ENCODE data around the gene MAPRE2.

Gene MAPRE2

GRCh38 chr18:35186291-35187034, 145.2 kb downstream of the MAPRE2 start:
- Histone ChIP-seq H3K4me3 (ENCODE audit: low read depth, low read length) (no peak overlapping the region), H3K27me3 (no peaks in the 10 kb centered on the region), H3K36me3 (no peaks in the 10 kb centered on the region), H3K4me1 (no peaks in the 10 kb centered on the region), H3K9me3 (no peaks in the 10 kb centered on the region)
- DNase-seq, result no peak
- TF ChIP-seq, protein P1, sequence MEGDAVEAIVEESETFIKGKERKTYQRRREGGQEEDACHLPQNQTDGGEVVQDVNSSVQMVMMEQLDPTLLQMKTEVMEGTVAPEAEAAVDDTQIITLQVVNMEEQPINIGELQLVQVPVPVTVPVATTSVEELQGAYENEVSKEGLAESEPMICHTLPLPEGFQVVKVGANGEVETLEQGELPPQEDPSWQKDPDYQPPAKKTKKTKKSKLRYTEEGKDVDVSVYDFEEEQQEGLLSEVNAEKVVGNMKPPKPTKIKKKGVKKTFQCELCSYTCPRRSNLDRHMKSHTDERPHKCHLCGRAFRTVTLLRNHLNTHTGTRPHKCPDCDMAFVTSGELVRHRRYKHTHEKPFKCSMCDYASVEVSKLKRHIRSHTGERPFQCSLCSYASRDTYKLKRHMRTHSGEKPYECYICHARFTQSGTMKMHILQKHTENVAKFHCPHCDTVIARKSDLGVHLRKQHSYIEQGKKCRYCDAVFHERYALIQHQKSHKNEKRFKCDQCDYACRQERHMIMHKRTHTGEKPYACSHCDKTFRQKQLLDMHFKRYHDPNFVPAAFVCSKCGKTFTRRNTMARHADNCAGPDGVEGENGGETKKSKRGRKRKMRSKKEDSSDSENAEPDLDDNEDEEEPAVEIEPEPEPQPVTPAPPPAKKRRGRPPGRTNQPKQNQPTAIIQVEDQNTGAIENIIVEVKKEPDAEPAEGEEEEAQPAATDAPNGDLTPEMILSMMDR (IDR thresholded peaks at IDR 0.05; ENCODE audit: low read depth, low read length), result no peak

DNA sequence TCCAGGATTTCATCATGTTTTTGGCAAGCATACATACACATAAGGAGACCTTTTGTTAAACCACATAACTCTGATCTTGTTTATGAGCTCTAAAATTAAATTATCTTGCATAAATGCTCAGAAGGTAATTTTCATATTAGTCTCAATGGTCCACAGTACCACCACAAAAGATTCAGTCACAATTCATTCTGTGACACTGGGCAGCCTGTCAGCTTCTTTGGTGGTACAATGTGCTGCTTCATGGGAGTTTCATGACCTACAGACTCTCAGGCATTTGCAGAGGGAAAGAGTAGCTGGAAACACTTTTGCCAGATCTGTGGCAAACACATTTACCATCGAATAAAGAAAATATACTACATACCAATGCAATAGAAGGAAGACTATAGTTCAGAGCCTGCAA, 148.3 kb downstream of the MAPRE2 start:
- H3K27me3 ChIP-seq, result no peaks in the 10 kb centered on the region
- TF ChIP-seq, protein P1 (IDR thresholded peaks at IDR 0.05; ENCODE audit: low read depth, low read length), result no peak
- no peaks in the 10 kb centered on the region for H3K4me1 ChIP-seq
- H3K4me3 ChIP-seq (ENCODE audit: low read depth, low read length), result no peak overlapping the region
- H3K9me3 ChIP-seq, result no peaks in the 10 kb centered on the region
- H3K36me3 ChIP-seq, result no peaks in the 10 kb centered on the region
- no peak for DNase-seq

- no peak overlapping the region for H3K4me3 ChIP-seq (ENCODE audit: low read depth, low read length)
- no peaks in the 10 kb centered on the region for H3K4me1 ChIP-seq
- H3K27me3 ChIP-seq, result no peaks in the 10 kb centered on the region
- TF ChIP-seq, protein P1 (IDR thresholded peaks at IDR 0.05; ENCODE audit: low read depth, low read length), result no peak
- no peaks in the 10 kb centered on the region for H3K36me3 ChIP-seq
- no peaks in the 10 kb centered on the region for H3K9me3 ChIP-seq
- DNase-seq, result no peak
Observed at GRCh38 chr18:35190948-35191697, 149.9 kb downstream of the MAPRE2 start.

DNA sequence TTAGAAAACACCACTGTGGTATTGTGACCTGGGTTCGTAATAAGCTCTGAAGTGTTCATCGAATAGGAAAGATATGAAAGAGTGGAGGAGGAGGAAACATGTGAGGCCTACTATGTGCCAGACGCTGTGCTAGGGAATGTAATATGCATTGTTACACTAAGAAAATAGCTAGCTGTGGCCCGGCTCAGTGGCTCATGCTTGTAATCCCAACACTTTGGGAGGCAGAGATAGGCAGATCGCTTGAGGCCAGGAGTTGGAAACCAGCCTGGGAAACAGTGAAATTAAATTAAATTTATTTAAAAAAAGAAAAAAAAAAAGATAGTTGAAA, 150.4 kb downstream of the MAPRE2 start:
- TF ChIP-seq, protein P1 (IDR thresholded peaks at IDR 0.05; ENCODE audit: low read depth, low read length), result no peak

GRCh38 chr18:35192415-35192814, 151.2 kb downstream of the MAPRE2 start:
- TF ChIP-seq, protein P1 (IDR thresholded peaks at IDR 0.05; ENCODE audit: low read depth, low read length), result no peak
- no peak for DNase-seq
- Histone ChIP-seq H3K9me3 (no peaks in the 10 kb centered on the region), H3K4me1 (no peaks in the 10 kb centered on the region), H3K27me3 (no peaks in the 10 kb centered on the region), H3K4me3 (ENCODE audit: low read depth, low read length) (no peak overlapping the region), H3K36me3 (no peaks in the 10 kb centered on the region)

More for the DNA sequence above, 150.4 kb downstream of the MAPRE2 start:
- Histone ChIP-seq H3K36me3 (no peaks in the 10 kb centered on the region), H3K9me3 (no peaks in the 10 kb centered on the region), H3K27me3 (no peaks in the 10 kb centered on the region), H3K4me1 (no peaks in the 10 kb centered on the region), H3K4me3 (ENCODE audit: low read depth, low read length) (no peak overlapping the region)
- DNase-seq, result no peak

Data from BE2C (cell line).